HEK293T (cell line): ENCODE measurements around the gene KCMF1.

Experiments
- BHLHE40 ChIP-seq: fragments of 450-650 bp; IDR thresholded peaks from 2 replicates; pipeline ENCODE4 v1.6.1; 2016; ENCODE audit warnings: mild to moderate bottlenecking, moderate library complexity, borderline replicate concordance
- ELF4 ChIP-seq: fragments of 450-650 bp; IDR thresholded peaks from 2 replicates; pipeline ENCODE4 v1.6.1; 2017; ENCODE audit warnings: antibody characterized with exemption
- FOXA1 ChIP-seq: fragments of 450-650 bp; IDR thresholded peaks from 2 replicates; pipeline ENCODE4 v1.6.1; 2016; ENCODE audit warnings: mild to moderate bottlenecking
- FOXK2 ChIP-seq: fragments of 450-650 bp; IDR thresholded peaks from 2 replicates; pipeline ENCODE4 v1.6.1; 2016; ENCODE audit warnings: mild to moderate bottlenecking
- FOXM1 ChIP-seq: fragments of 450-650 bp; IDR thresholded peaks from 2 replicates; pipeline ENCODE4 v1.6.1; 2017; ENCODE audit warnings: mild to moderate bottlenecking, borderline replicate concordance
- L3MBTL2 ChIP-seq: fragments of 450-650 bp; conservative IDR thresholded peaks from 2 replicates; pipeline ENCODE4 v1.6.1; 2016; ENCODE audit warnings: mild to moderate bottlenecking
- LEF1 ChIP-seq: fragments of 450-650 bp; IDR thresholded peaks from 2 replicates; pipeline ENCODE4 v1.6.1; 2017; ENCODE audit warnings: mild to moderate bottlenecking, borderline replicate concordance
- NFRKB ChIP-seq: fragments of 450-650 bp; IDR thresholded peaks from 2 replicates; pipeline ENCODE4 v1.6.1; 2016; ENCODE audit warnings: mild to moderate bottlenecking, moderate library complexity
- SP1 ChIP-seq: fragments of 450-650 bp; IDR thresholded peaks from 2 replicates; pipeline ENCODE4 v1.6.1; 2017
- SUZ12 ChIP-seq: fragments of 450-650 bp; IDR thresholded peaks from 2 replicates; pipeline ENCODE4 v1.6.1; 2016; ENCODE audit warnings: mild to moderate bottlenecking
- TARDBP ChIP-seq: fragments of 450-650 bp; IDR thresholded peaks from 2 replicates; pipeline ENCODE4 v1.6.1; 2016
- ZNF384 ChIP-seq: fragments of 450-650 bp; IDR thresholded peaks from 2 replicates; pipeline ENCODE4 v1.6.1; 2016
- TF ChIP-seq, protein P1 (sequence below): fragments of 450-650 bp; IDR thresholded peaks from 2 replicates; pipeline ENCODE4 v1.6.1; 2016

- TF ChIP-seq SP1 (no peak), FOXM1 (no peak), FOXK2 (no peak), BHLHE40 (no peak), ELF4 (no peak), ZNF384 (no peak), LEF1 (no peak), TARDBP (no peak), FOXA1 (no peak), L3MBTL2 (no peak), NFRKB (no peak), SUZ12 (no peak)
- TF ChIP-seq, protein P1, sequence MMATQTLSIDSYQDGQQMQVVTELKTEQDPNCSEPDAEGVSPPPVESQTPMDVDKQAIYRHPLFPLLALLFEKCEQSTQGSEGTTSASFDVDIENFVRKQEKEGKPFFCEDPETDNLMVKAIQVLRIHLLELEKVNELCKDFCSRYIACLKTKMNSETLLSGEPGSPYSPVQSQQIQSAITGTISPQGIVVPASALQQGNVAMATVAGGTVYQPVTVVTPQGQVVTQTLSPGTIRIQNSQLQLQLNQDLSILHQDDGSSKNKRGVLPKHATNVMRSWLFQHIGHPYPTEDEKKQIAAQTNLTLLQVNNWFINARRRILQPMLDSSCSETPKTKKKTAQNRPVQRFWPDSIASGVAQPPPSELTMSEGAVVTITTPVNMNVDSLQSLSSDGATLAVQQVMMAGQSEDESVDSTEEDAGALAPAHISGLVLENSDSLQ: no peak
Observed at GRCh38 chr2:84924173-84925106, 46.5 kb upstream of the KCMF1 start.
